Measurements from ENCODE around the gene SRPK2. TPM values are rescaled to one million over a fixed set of nuclear protein-coding genes. Genes with fewer than 3 reads are reported as not detected.
"Not testable (repeated sequence)": the region's sequence is repeated elsewhere in the genome, so short reads cannot be mapped to it uniquely, and the experiment has no call there.

The SRPK2 gene
- total RNA-seq (10 to 100 TPM; 41.6 to 71.4 (median 46.9) TPM), total RNA-seq (22.8 to 80.4 (median 59.2) reads per million in 29 experiments)
- total RNA-seq (2013): 60.0 TPM

DNA sequence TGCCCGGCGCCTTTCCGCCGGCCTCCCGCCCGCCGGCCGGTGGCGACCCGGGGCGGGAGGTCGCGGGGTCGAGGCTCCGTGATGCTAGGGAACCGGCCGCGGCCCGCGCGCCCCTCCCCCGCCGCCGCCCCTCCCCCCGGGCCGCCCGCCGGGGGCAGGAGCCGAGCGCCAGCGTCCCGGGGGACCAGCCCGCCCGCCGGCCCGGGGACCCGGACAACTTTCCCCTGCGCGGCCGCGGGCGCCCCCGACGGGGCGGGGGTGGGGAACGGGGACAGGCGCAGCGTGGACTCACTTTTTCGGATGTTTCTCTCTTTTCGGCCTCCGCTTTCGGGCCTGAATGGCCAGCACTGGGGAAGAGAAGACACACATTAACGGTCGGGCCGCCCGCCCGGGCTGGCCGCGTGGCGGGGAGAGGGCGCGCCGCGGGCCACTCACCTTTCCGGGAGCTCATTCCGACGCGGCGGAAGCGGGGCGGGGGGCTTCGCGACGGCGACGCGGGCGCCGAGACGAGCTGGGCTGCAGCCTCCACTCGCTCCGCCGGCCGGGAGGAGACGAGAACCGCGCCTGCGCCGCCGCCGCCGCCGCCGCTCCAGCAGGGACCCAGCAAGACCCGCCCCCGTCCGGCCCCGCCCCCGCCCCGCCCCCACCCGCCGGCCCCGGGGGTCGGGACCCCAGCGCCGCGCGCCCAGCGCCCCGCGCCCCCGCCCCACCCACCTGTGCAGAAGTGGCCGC lies at the start of gene SRPK2:
TSS of gene SRPK2 (minus strand) at position 566 of the 732 bp plus-strand sequence.
- DNase-seq (peak; percentile 50 to 85 (median 68)), ATAC-seq (replicated peaks in 1 of 4) (peak; percentile 84 to 87 (median 85))
- Histone ChIP-seq H3K27ac (ENCODE audit: low read length) (peak within 1 kb of the TSS; percentile 4), H3K4me1 (ENCODE audit: control insufficient read depth in 1 of 2, extremely low read depth in 1 of 2, insufficient read depth in 2 of 2, low read length in 2 of 2) (peaks cover 8 to 11% of the 10 kb centered on the region in 2 experiments), H3K9me3 (no peaks in the 10 kb centered on the region), H3K36me3 (ENCODE audit: control insufficient read depth in 2 of 2, extremely low read depth in 1 of 2, insufficient read depth in 1 of 2, low read length in 1 of 2) (peaks cover 0 to 4% of the 10 kb centered on the region in 2 donors), H3K4me3 (ENCODE audit: control insufficient read depth in 1 of 2, extremely low read depth in 1 of 2, low read length in 1 of 2) (peak within 1 kb of the TSS; percentile 67 to 87), H3K27me3 (replicated peaks in 1 of 2; ENCODE audit: control insufficient read depth in 2 of 2, extremely low read depth in 1 of 2, insufficient read depth in 2 of 2, low read length in 1 of 2) (no peaks in the 10 kb centered on the region)
- H3K36me3 Mint-ChIP-seq: peaks cover 3% of the 10 kb centered on the region
- peak within 1 kb of the TSS; percentile 91 to 98 (median 98) for H3K4me3 Mint-ChIP-seq
- 0% methylated on average over 80 of the region's 113 CpGs for WGBS (ENCODE audit: insufficient coverage)
- POLR2A ChIA-PET: interaction anchor here (0.5 to 1.4 kb wide), 2 partner anchors 35 to 36 kb away, joined by 3 to 4 read pairs; no protein-coding TSS in a partner anchor
- CTCF ChIA-PET: no interaction called here
- H3K27me3 Mint-ChIP-seq: no peaks in the 10 kb centered on the region
- peaks cover 38 to 44% (median 39%) of the 10 kb centered on the region in 3 donors for H3K4me1 Mint-ChIP-seq
- H3K9me3 Mint-ChIP-seq: no peaks in the 10 kb centered on the region
- peak within 1 kb of the TSS; percentile 93 to 96 for H3K27ac Mint-ChIP-seq

DNA sequence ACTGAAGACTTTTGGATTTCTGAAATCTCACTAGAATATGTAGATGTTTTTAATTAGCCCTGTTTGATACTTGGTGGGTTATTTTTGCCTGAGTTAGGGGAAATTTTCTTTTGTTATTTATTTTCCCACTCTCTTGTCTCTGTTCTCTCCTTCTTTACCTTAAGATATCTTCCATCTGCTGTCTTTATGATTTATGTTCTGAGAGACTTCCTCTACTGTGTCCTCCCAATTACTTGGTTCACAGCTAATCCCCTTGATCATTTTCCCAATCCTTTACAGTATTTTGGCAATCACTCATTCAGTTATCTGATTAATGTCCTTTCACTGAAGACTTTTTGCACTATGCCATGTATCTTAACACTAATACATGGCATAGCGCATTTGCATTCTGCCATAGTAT lies 49.5 kb upstream of the SRPK2 start:
- no peaks in the 10 kb centered on the region for H3K36me3 ChIP-seq (ENCODE audit: control insufficient read depth in 2 of 2, extremely low read depth in 1 of 2, insufficient read depth in 1 of 2, low read length in 1 of 2)
- no peak overlapping the region for H3K4me3 ChIP-seq (ENCODE audit: control insufficient read depth in 1 of 2, extremely low read depth in 1 of 2, low read length in 1 of 2)
- no peak overlapping the region for H3K27ac ChIP-seq (ENCODE audit: low read length)
- POLR2A ChIA-PET: no interaction called here
- no peak overlapping the region for H3K27ac Mint-ChIP-seq
- H3K27me3 Mint-ChIP-seq: no peaks in the 10 kb centered on the region
- CTCF ChIA-PET: no interaction called here
- H3K36me3 Mint-ChIP-seq: no peaks in the 10 kb centered on the region
- H3K27me3 ChIP-seq (replicated peaks in 1 of 2; ENCODE audit: control insufficient read depth in 2 of 2, extremely low read depth in 1 of 2, insufficient read depth in 2 of 2, low read length in 1 of 2): no peaks in the 10 kb centered on the region
- DNase-seq (no peak), ATAC-seq (replicated peaks in 1 of 4) (no peak)
- H3K4me1 Mint-ChIP-seq: no peaks in the 10 kb centered on the region
- no peaks in the 10 kb centered on the region for H3K9me3 Mint-ChIP-seq
- H3K9me3 ChIP-seq: no peaks in the 10 kb centered on the region
- WGBS (ENCODE audit: insufficient coverage): no CpG with 5 or more reads among the region's 1 CpG
- H3K4me3 Mint-ChIP-seq: no peak overlapping the region
- no peaks in the 10 kb centered on the region for H3K4me1 ChIP-seq (ENCODE audit: control insufficient read depth in 1 of 2, extremely low read depth in 1 of 2, insufficient read depth in 2 of 2, low read length in 2 of 2)

DNA sequence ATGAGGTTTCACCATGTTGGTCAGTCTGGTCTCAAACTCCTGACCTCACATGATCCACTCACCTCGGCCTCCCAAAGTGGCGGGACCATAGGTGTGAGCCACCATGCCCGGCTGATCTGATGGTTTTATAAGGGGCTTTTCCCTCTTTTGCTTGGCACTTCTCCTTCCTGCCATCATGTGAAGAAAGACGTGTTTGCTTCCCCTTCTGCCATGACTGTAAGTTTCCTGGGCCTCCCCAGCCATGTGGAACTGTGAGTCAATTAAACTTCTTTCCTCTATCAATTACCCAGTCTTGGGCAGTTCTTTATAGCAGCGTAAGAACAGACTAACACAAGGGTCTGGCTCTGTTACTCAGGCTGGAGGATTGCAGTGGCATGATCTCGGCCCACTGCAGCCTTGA lies 48.6 kb upstream of the SRPK2 start:
- H3K4me1 Mint-ChIP-seq; H3K36me3 Mint-ChIP-seq; H3K27ac Mint-ChIP-seq; H3K9me3 Mint-ChIP-seq; H3K9me3 ChIP-seq; H3K4me3 ChIP-seq (ENCODE audit: control insufficient read depth in 1 of 2, extremely low read depth in 1 of 2, low read length in 1 of 2); H3K27ac ChIP-seq (ENCODE audit: low read length); DNase-seq; POLR2A ChIA-PET; H3K27me3 Mint-ChIP-seq; H3K27me3 ChIP-seq (replicated peaks in 1 of 2; ENCODE audit: control insufficient read depth in 2 of 2, extremely low read depth in 1 of 2, insufficient read depth in 2 of 2, low read length in 1 of 2); H3K4me1 ChIP-seq (ENCODE audit: control insufficient read depth in 1 of 2, extremely low read depth in 1 of 2, insufficient read depth in 2 of 2, low read length in 2 of 2); H3K4me3 Mint-ChIP-seq; H3K36me3 ChIP-seq (ENCODE audit: control insufficient read depth in 2 of 2, extremely low read depth in 1 of 2, insufficient read depth in 1 of 2, low read length in 1 of 2); ATAC-seq (replicated peaks in 1 of 4): not testable (repeated sequence)
- 89% methylated on average over 3 of the region's 6 CpGs for WGBS (ENCODE audit: insufficient coverage)
- CTCF ChIA-PET: interaction anchor here in 1 of 2 donors (0.7 kb wide), 1 partner anchor 418 kb away, joined by 3 read pairs; no protein-coding TSS in a partner anchor

DNA sequence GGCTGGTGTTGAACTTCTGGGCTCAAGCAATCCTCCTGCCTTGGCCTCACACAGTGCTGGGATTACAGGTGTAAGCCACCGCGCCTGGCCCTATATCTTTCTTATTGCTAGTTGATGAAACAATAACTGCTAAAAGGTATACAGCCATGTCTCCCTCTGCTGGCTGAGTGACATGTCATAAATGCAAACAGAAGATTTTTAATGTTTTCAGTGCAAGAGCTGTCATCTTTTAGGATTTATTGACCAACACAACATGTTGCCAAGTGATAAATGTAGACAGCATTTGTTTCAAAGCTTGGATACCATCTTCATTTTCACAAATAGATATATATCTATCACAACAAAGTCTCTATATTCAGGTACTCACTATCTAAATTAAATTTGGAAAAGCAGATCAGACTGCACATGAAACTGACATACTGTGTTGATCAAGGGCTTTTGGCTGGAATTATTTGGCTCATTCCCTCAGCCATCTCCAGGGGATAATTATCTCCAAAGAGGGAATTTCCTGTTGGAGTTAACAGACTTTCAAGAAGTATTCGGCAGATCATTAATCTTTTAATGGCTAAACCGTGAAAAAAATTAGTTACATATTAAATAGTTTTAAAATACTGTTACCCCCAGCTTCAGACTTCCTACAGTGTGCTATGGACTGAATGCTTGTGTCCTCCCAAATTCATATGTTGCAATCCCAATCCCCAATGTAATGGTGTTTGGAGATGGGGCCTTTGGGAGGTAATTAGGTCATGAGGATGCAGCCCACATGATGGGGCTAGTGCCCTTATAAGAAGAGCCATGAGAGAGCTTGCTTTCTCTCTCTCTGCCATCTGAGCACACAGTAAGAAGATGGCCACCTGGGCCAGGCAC lies 41.3 kb upstream of the SRPK2 start:
- POLR2A ChIA-PET: no interaction called here
- no peak overlapping the region for H3K27ac ChIP-seq (ENCODE audit: low read length)
- H3K36me3 ChIP-seq (ENCODE audit: control insufficient read depth in 2 of 2, extremely low read depth in 1 of 2, insufficient read depth in 1 of 2, low read length in 1 of 2): no peaks in the 10 kb centered on the region
- Mint-ChIP-seq H3K4me3 (no peak overlapping the region), H3K27ac (peak overlapping the region in 1 of 2 donors; percentile 44), H3K4me1 (peaks cover 3 to 4% (median 4%) of the 10 kb centered on the region in 3 donors), H3K36me3 (no peaks in the 10 kb centered on the region), H3K9me3 (no peaks in the 10 kb centered on the region), H3K27me3 (no peaks in the 10 kb centered on the region)
- H3K9me3 ChIP-seq: no peaks in the 10 kb centered on the region
- no peaks in the 10 kb centered on the region for H3K4me1 ChIP-seq (ENCODE audit: control insufficient read depth in 1 of 2, extremely low read depth in 1 of 2, insufficient read depth in 2 of 2, low read length in 2 of 2)
- no peak overlapping the region for H3K4me3 ChIP-seq (ENCODE audit: control insufficient read depth in 1 of 2, extremely low read depth in 1 of 2, low read length in 1 of 2)
- no CpG with 5 or more reads among the region's 4 CpGs for WGBS (ENCODE audit: insufficient coverage)
- H3K27me3 ChIP-seq (replicated peaks in 1 of 2; ENCODE audit: control insufficient read depth in 2 of 2, extremely low read depth in 1 of 2, insufficient read depth in 2 of 2, low read length in 1 of 2): no peaks in the 10 kb centered on the region
- ATAC-seq (replicated peaks in 1 of 4) (peak; percentile 63 to 74 (median 74)), DNase-seq (peak in 34 of 35 experiments; percentile 20 to 76 (median 46))
- CTCF ChIA-PET: interaction anchor here (0.5 to 1.0 kb wide), 6 partner anchors 10 to 531 kb away, joined by 3 to 8 read pairs (median 4); no protein-coding TSS in a partner anchor

DNA sequence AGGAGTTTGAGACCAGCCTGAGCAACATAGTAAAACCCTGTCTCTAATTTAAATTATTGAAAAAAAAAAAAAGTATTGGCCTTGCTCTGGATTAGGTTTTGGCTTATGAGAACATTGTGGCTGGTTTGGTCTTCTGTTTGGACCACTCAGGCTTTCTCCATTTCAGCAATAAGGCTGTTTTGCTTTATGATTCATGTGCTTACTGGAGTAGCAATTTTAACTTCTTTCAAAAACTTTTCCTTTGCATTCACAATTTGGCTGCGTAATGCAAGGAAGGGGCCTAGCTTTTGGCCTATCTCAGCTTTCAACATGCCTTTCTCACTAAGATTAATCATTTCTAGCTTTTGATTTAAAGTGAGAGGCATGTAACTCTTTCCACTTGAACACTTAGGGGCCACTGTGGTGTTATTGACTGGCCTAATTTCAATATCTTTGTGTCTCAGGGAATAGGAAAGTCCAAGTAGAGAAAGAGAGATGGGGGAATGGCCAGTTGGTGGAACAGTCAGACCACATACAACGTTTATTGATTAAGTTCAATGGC lies 38.0 kb upstream of the SRPK2 start:
- H3K36me3 ChIP-seq (ENCODE audit: control insufficient read depth in 2 of 2, extremely low read depth in 1 of 2, insufficient read depth in 1 of 2, low read length in 1 of 2): no peaks in the 10 kb centered on the region
- no peak overlapping the region for H3K27ac ChIP-seq (ENCODE audit: low read length)
- no peak overlapping the region for H3K27ac Mint-ChIP-seq
- H3K27me3 ChIP-seq (replicated peaks in 1 of 2; ENCODE audit: control insufficient read depth in 2 of 2, extremely low read depth in 1 of 2, insufficient read depth in 2 of 2, low read length in 1 of 2): no peaks in the 10 kb centered on the region
- ChIA-PET CTCF (interaction anchor here in 1 of 2 donors (0.7 kb wide), 3 partner anchors 18 to 462 kb away, joined by 3 to 5 read pairs (median 3); no protein-coding TSS in a partner anchor), POLR2A (no interaction called here)
- no CpG with 5 or more reads among the region's 2 CpGs for WGBS (ENCODE audit: insufficient coverage)
- no peak overlapping the region for H3K4me3 Mint-ChIP-seq
- DNase-seq (no peak), ATAC-seq (replicated peaks in 1 of 4) (no peak)
- H3K36me3 Mint-ChIP-seq: no peaks in the 10 kb centered on the region
- H3K27me3 Mint-ChIP-seq: no peaks in the 10 kb centered on the region
- H3K4me1 Mint-ChIP-seq: peaks cover 4 to 5% (median 4%) of the 10 kb centered on the region in 3 donors
- no peaks in the 10 kb centered on the region for H3K4me1 ChIP-seq (ENCODE audit: control insufficient read depth in 1 of 2, extremely low read depth in 1 of 2, insufficient read depth in 2 of 2, low read length in 2 of 2)
- H3K4me3 ChIP-seq (ENCODE audit: control insufficient read depth in 1 of 2, extremely low read depth in 1 of 2, low read length in 1 of 2): no peak overlapping the region
- H3K9me3 Mint-ChIP-seq: no peaks in the 10 kb centered on the region
- no peaks in the 10 kb centered on the region for H3K9me3 ChIP-seq

DNA sequence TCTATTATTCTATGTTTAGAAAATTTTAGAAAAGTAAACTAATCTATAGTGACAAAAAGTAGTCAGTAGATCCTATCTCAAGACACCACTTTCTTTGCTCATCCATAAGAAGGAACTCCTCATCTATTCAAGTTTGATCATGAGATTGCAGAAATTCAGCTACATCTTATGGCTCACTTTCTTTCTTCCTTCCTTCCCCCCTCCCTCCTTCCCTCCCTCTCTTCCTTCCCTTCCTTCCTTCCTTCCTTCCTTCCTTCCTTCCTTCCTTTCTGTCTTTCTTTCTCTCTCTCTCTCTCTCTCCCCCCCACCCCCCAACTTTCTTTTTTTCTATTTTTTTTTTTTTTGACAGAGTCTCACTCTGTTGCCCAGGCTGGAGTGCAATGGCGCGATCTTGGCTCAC lies 35.3 kb upstream of the SRPK2 start:
- Histone ChIP-seq H3K4me3 (ENCODE audit: control insufficient read depth in 1 of 2, extremely low read depth in 1 of 2, low read length in 1 of 2) (no peak overlapping the region), H3K27ac (ENCODE audit: low read length) (no peak overlapping the region), H3K4me1 (ENCODE audit: control insufficient read depth in 1 of 2, extremely low read depth in 1 of 2, insufficient read depth in 2 of 2, low read length in 2 of 2) (no peaks in the 10 kb centered on the region), H3K27me3 (replicated peaks in 1 of 2; ENCODE audit: control insufficient read depth in 2 of 2, extremely low read depth in 1 of 2, insufficient read depth in 2 of 2, low read length in 1 of 2) (no peaks in the 10 kb centered on the region), H3K9me3 (no peaks in the 10 kb centered on the region), H3K36me3 (ENCODE audit: control insufficient read depth in 2 of 2, extremely low read depth in 1 of 2, insufficient read depth in 1 of 2, low read length in 1 of 2) (no peaks in the 10 kb centered on the region)
- no peak overlapping the region for H3K4me3 Mint-ChIP-seq
- 100% methylated on average over 2 of the region's 2 CpGs for WGBS (ENCODE audit: insufficient coverage)
- H3K4me1 Mint-ChIP-seq: peaks cover 0 to 2% (median under 1%) of the 10 kb centered on the region in 3 donors
- DNase-seq (no peak), ATAC-seq (replicated peaks in 1 of 4) (no peak)
- H3K27ac Mint-ChIP-seq: no peak overlapping the region
- H3K9me3 Mint-ChIP-seq: no peaks in the 10 kb centered on the region
- POLR2A ChIA-PET: no interaction called here
- CTCF ChIA-PET: interaction anchor here (0.6 kb wide), 3 partner anchors 9 to 194 kb away, joined by 3 read pairs; no protein-coding TSS in a partner anchor
- H3K27me3 Mint-ChIP-seq: no peaks in the 10 kb centered on the region
- no peaks in the 10 kb centered on the region for H3K36me3 Mint-ChIP-seq
